Osteoblast (primary cell): ENCODE data around the gene SHISA7. TPM values are rescaled to one million over a fixed set of nuclear protein-coding genes. Genes with fewer than 3 reads are reported as not detected.
A peak's percentile ranks its signal among the peaks of the same experiment; 100 is the strongest.

Source experiments
- DNase-seq: peaks from one replicate; pipeline ENCODE4 v3.0.0; 2011; ENCODE audit warnings: low spot score, mixed read lengths; ENCODE audit not compliant: insufficient read length; ENCODE audit errors: missing footprints
- H2AFZ ChIP-seq: 2 replicates; pipeline ENCODE4 v1.6.0; 2011; ENCODE audit warnings: mild to moderate bottlenecking, low read length
- H3K27ac ChIP-seq: 2 replicates; pipeline ENCODE4 v1.5.1; 2011; ENCODE audit warnings: mild to moderate bottlenecking, low read depth, low read length, moderate library complexity
- H3K27me3 ChIP-seq: 2 replicates; pipeline ENCODE4 v1.6.0; 2012; ENCODE audit warnings: mild to moderate bottlenecking, control low read depth, inconsistent platforms, low read length, moderate library complexity; ENCODE audit not compliant: insufficient read depth
- H3K36me3 ChIP-seq: 2 replicates; pipeline ENCODE4 v1.5.1; 2011; ENCODE audit warnings: mild to moderate bottlenecking, low read length, control low read depth, moderate library complexity; ENCODE audit not compliant: insufficient read depth
- H3K4me1 ChIP-seq: 2 replicates; pipeline ENCODE4 v1.5.1; 2011; ENCODE audit warnings: mild to moderate bottlenecking, low read length, control low read depth, moderate library complexity; ENCODE audit not compliant: insufficient read depth
- H3K4me2 ChIP-seq: 2 replicates; pipeline ENCODE4 v1.6.0; 2011; ENCODE audit warnings: mild to moderate bottlenecking, low read length; ENCODE audit not compliant: insufficient read depth
- H3K4me3 ChIP-seq: fragments of 200-600 bp; sonication (generic); 3 replicates; pipeline ENCODE4 v1.5.1; 2012; ENCODE audit warnings: mild to moderate bottlenecking, low read length, inconsistent platforms; ENCODE audit not compliant: insufficient read depth
- H3K79me2 ChIP-seq: 2 replicates; pipeline ENCODE4 v1.6.0; 2012; ENCODE audit warnings: mild to moderate bottlenecking, low read length, control low read depth, inconsistent platforms; ENCODE audit not compliant: insufficient read depth
- H3K9me3 ChIP-seq: 2 replicates; pipeline ENCODE4 v1.5.1; 2011; ENCODE audit warnings: low read depth, low read length, control low read depth
- H4K20me1 ChIP-seq: 2 replicates; pipeline ENCODE4 v1.6.0; 2012; ENCODE audit warnings: mild to moderate bottlenecking, low read length, control low read depth; ENCODE audit not compliant: insufficient read depth
- total RNA-seq: library from RNA; depleted of rRNA; stranded (reverse); fragments of >200 nt; gene quantifications from 2 replicates; pipeline ENCODE4 v1.2.3, GENCODE V29; 2012
- TF ChIP-seq, protein P1 (sequence below): IDR thresholded peaks from 2 replicates; pipeline ENCODE4 v1.5.1; 2011; ENCODE audit warnings: mild to moderate bottlenecking, low read depth, low read length, moderate library complexity; ENCODE audit errors: extremely low read depth

Gene SHISA7
- total RNA-seq, 1 donor: not detected

DNA sequence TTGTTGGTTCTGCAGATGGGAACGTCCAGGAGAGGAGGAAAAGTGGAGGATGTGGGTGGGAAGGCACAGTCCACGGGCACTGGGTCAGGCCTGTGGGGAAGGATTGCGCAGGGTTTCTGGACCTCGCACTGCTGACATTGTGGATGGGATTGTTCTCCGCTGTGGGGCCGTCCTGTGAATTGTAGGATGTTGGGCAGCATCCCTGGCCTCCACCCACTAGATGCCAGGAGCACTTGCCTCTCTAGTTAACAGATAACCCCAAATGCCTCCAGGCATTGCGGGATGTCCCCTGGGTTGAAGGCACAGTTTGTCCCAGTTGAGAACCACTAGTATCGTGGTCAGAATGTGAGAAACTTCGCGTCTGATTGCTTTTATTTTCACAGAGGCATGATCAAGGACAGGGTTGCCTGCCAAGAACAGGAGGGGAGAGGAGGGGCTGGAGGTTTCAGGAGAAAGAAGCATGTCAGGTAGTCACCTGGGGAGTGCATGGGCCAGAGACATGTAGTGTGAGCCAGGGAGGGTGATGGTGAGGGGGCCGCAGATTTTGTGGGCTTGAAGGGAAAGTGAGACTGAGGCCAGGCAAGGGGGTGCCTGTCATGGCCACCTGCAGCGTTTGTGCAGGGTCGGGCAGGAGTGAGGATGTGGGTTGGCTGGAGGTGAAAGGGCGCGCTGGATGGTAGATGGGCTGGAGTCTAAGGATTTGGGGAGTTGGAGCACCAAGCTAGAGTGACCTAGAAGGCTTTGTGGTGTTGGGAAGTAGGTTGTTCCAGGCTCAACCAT is 36.5 kb upstream of the SHISA7 start:
- Histone ChIP-seq H3K36me3 (peaks cover 7% of the 10 kb centered on the region), H3K27me3 (no peaks in the 10 kb centered on the region)

DNA sequence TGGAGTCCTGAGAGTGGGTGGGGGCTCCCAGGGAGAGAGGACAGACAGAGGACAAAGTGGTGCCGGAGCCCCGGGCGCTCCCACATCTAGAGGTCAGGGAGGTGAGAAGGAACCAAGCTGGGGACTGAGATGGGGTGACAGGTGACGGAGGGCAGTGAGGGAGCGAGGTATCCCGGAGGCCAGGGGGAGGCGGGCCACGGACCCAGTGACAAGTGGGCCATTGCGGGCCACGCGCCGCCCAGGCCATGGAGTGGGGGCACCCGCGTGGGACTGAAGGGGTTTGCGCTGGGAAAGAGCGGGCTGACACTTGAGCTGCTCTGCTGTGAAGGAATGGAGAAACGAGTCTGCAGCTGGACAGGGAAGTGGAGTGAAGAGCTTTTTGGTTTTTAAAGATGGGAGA is 35.9 kb upstream of the SHISA7 start:
- H3K4me3 ChIP-seq: no peak overlapping the region
- TF ChIP-seq, protein P1, sequence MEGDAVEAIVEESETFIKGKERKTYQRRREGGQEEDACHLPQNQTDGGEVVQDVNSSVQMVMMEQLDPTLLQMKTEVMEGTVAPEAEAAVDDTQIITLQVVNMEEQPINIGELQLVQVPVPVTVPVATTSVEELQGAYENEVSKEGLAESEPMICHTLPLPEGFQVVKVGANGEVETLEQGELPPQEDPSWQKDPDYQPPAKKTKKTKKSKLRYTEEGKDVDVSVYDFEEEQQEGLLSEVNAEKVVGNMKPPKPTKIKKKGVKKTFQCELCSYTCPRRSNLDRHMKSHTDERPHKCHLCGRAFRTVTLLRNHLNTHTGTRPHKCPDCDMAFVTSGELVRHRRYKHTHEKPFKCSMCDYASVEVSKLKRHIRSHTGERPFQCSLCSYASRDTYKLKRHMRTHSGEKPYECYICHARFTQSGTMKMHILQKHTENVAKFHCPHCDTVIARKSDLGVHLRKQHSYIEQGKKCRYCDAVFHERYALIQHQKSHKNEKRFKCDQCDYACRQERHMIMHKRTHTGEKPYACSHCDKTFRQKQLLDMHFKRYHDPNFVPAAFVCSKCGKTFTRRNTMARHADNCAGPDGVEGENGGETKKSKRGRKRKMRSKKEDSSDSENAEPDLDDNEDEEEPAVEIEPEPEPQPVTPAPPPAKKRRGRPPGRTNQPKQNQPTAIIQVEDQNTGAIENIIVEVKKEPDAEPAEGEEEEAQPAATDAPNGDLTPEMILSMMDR: no peak
- H3K27ac ChIP-seq: no peak overlapping the region
- no peak overlapping the region for H2AFZ ChIP-seq
- H3K4me2 ChIP-seq: no peak overlapping the region
- no peaks in the 10 kb centered on the region for H4K20me1 ChIP-seq
- H3K9me3 ChIP-seq: no peaks in the 10 kb centered on the region
- peaks cover 19% of the 10 kb centered on the region for H3K4me1 ChIP-seq
- peaks cover 29% of the 10 kb centered on the region for H3K79me2 ChIP-seq
- H3K36me3 ChIP-seq: peaks cover 7% of the 10 kb centered on the region
- DNase-seq: no peak
- H3K27me3 ChIP-seq: no peaks in the 10 kb centered on the region

More for the DNA sequence above, 36.5 kb upstream of the SHISA7 start:
- H3K79me2 ChIP-seq: peaks cover 34% of the 10 kb centered on the region
- DNase-seq: no peak
- no peak overlapping the region for H3K4me3 ChIP-seq
- H2AFZ ChIP-seq: no peak overlapping the region
- H3K9me3 ChIP-seq: no peaks in the 10 kb centered on the region
- H3K4me2 ChIP-seq: no peak overlapping the region
- H3K27ac ChIP-seq: no peak overlapping the region
- TF ChIP-seq, protein P1: no peak
- peaks cover 19% of the 10 kb centered on the region for H3K4me1 ChIP-seq
- H4K20me1 ChIP-seq: no peaks in the 10 kb centered on the region

DNA sequence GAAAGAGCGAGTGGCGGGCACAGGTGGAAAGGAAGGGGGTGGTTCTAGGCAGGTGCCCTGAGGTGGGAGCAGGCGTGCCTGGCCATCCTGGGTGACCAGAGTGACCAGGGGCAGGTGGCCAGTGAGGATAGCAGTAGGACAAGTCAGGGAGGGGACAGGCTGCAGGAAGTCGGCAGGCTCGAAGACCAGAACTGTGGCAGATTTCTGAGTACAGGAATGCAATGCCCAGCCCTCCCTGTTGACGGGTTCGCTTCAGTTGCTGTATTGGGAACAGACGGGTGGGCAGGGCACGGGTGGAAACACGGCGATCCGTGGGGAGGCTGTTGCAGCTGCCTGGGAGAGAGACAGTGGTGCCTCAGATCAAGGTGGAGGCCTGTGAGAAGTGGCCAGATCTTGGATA is 35.3 kb upstream of the SHISA7 start:
- Histone ChIP-seq H3K36me3 (peaks cover 7% of the 10 kb centered on the region), H3K27me3 (no peaks in the 10 kb centered on the region), H4K20me1 (no peaks in the 10 kb centered on the region), H3K9me3 (no peaks in the 10 kb centered on the region), H3K4me3 (no peak overlapping the region), H3K4me2 (no peak overlapping the region), H2AFZ (no peak overlapping the region), H3K27ac (no peak overlapping the region), H3K79me2 (peaks cover 28% of the 10 kb centered on the region), H3K4me1 (peaks cover 21% of the 10 kb centered on the region)
- TF ChIP-seq, protein P1: no peak
- DNase-seq: no peak

DNA sequence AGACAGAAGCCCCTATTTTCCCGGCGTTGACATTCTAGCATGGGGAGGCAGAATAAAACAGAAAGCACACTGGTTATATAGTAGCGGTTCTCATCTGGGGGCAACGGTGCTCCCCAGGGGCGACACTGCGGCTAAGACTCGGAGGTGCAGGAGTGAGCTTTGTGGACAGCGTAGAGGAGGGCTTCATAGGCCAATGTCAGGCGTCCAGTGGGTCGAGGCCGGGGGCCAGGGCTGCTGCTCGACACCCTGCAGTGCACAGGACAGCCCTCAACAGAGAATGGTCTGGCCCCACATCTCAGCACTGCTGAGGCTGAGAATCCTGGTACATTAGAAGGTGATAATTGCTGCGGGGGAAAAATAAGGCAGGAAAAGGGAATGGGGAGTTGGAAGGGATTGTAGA is 34.8 kb upstream of the SHISA7 start:
- Histone ChIP-seq H3K4me2 (peak overlapping the region; percentile 94), H3K27me3 (no peaks in the 10 kb centered on the region), H4K20me1 (no peaks in the 10 kb centered on the region), H3K36me3 (peaks cover 7% of the 10 kb centered on the region), H3K79me2 (peaks cover 28% of the 10 kb centered on the region), H3K4me3 (peak overlapping the region; percentile 86), H3K27ac (no peak overlapping the region), H3K4me1 (peaks cover 26% of the 10 kb centered on the region), H3K9me3 (no peaks in the 10 kb centered on the region), H2AFZ (no peak overlapping the region)
- TF ChIP-seq, protein P1: no peak
- DNase-seq: no peak
